NT2/D1 (cell line): ENCODE results near the gene TRMT1L.

Source experiments
- DNase-seq: peaks from one replicate; pipeline ENCODE4 v3.0.0-alpha.2; 2011; ENCODE audit warnings: low read depth, low spot score
- H3K27me3 ChIP-seq: 2 replicates; pipeline ENCODE4 v1.6.0; 2011; ENCODE audit warnings: mild to moderate bottlenecking; ENCODE audit not compliant: insufficient read length, insufficient read depth
- H3K36me3 ChIP-seq: 2 replicates; pipeline ENCODE4 v1.6.1; 2011; ENCODE audit warnings: mild to moderate bottlenecking, low read length, mixed read lengths; ENCODE audit not compliant: insufficient read depth, insufficient read length
- H3K4me1 ChIP-seq: 2 replicates; pipeline ENCODE4 v1.5.1; 2011; ENCODE audit not compliant: insufficient read depth, insufficient read length
- H3K4me3 ChIP-seq: 2 replicates; pipeline ENCODE4 v1.5.1; 2011; ENCODE audit warnings: low read depth; ENCODE audit not compliant: insufficient read length
- H3K9ac ChIP-seq: 2 replicates; pipeline ENCODE4 v1.6.0; 2011; ENCODE audit warnings: low read depth; ENCODE audit not compliant: insufficient read length
- H3K9me3 ChIP-seq: 2 replicates; pipeline ENCODE4 v1.5.1; 2011; ENCODE audit warnings: mild to moderate bottlenecking, low read length; ENCODE audit not compliant: insufficient read depth
- SUZ12 ChIP-seq: IDR thresholded peaks from 2 replicates; pipeline ENCODE4 v1.6.1; 2011; ENCODE audit not compliant: insufficient read length, insufficient read depth; ENCODE audit errors: extremely low read depth
- YY1 ChIP-seq: IDR thresholded peaks from 2 replicates; pipeline ENCODE4 v1.6.1; 2011; ENCODE audit not compliant: insufficient read length, insufficient read depth
- ZNF274 ChIP-seq: IDR thresholded peaks from 2 replicates; pipeline ENCODE4 v1.6.1; 2011; ENCODE audit warnings: mild to moderate bottlenecking, low read depth, low read length

The TRMT1L gene

DNA sequence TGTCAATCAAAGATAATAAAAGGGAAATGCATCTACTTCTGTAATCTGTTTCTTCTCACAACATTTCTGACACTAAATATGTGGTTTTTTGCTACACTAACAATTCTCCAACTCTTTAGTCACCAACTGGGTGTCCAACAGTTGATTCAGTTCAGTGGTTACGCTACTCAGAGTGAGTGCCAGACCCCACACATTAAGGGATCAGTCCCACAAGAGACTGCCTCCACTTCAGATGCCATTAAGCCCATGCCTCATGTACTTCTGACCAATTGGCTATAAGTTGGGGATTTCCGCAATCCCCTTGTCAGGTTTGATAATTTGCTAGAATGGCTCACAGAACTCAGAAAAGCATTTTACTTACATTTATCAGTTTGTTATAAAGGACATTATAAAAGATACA lies 83.0 kb downstream of the TRMT1L start:
- TF ChIP-seq ZNF274 (no peak), YY1 (no peak), SUZ12 (no peak)
- Histone ChIP-seq H3K27me3 (no peaks in the 10 kb centered on the region), H3K9ac (no peak overlapping the region), H3K9me3 (no peaks in the 10 kb centered on the region), H3K36me3 (peaks cover 8% of the 10 kb centered on the region), H3K4me1 (no peaks in the 10 kb centered on the region), H3K4me3 (no peak overlapping the region)
- no peak for DNase-seq

DNA sequence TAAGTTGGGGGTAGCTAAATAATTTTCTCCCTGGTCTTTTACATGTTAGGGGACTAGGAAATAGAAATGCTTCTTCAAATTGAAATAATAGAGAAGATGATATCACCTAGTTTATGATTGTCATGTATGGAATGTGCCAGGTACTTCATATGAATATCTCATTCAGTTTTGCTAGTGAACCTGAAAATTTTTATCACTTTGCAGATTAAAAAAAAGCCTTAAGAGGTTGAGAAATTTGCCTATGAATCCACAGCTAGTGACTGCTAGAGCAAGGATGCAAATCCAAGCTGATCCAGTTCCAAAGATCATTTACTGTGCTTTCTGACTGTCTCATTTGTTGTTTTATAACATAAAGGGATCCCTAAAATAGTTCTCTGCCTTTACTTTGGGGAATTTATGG lies 86.7 kb downstream of the TRMT1L start:
- no peaks in the 10 kb centered on the region for H3K4me1 ChIP-seq

DNA sequence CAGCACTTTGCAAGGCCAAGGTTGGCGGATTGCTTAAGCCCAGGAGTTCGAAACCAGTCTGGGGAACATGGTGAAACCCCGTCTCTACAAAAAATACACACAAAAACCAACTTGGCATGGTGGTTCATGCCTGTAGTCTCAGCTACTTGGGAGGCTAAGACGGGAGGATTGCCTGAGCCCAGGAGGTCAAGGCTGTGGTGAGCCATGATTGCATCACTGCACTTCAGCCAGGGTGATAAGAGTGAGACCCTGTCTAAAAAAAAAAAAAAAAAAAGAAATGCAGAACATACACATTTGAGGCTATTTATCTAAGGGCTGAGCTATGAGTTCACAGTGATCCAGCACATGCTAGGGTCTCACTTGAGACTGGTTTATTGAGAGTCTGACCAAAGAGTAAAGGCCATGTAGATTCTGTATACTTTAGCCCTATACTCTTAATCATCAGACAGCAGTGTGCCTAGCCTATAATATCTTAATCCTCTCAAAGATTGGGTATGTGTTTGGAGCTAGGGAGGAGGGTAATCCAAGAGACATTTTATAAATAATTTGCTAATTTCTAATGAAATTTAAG lies 87.5 kb downstream of the TRMT1L start:
- no peak for DNase-seq
- peaks cover 12% of the 10 kb centered on the region for H3K9me3 ChIP-seq
- H3K27me3 ChIP-seq = no peaks in the 10 kb centered on the region
- H3K9ac ChIP-seq = no peak overlapping the region
- H3K36me3 ChIP-seq = peaks cover 31% of the 10 kb centered on the region
- no peak overlapping the region for H3K4me3 ChIP-seq
- TF ChIP-seq YY1 (no peak), ZNF274 (no peak), SUZ12 (no peak)
- no peaks in the 10 kb centered on the region for H3K4me1 ChIP-seq

More for the DNA sequence above, 86.7 kb downstream of the TRMT1L start:
- H3K9me3 ChIP-seq = peaks cover 4% of the 10 kb centered on the region
- H3K27me3 ChIP-seq = no peaks in the 10 kb centered on the region
- TF ChIP-seq SUZ12 = no peak
- no peak for TF ChIP-seq YY1
- no peak for TF ChIP-seq ZNF274
- H3K4me3 ChIP-seq = no peak overlapping the region
- no peak for DNase-seq
- H3K9ac ChIP-seq = no peak overlapping the region
- H3K36me3 ChIP-seq = peaks cover 26% of the 10 kb centered on the region

DNA sequence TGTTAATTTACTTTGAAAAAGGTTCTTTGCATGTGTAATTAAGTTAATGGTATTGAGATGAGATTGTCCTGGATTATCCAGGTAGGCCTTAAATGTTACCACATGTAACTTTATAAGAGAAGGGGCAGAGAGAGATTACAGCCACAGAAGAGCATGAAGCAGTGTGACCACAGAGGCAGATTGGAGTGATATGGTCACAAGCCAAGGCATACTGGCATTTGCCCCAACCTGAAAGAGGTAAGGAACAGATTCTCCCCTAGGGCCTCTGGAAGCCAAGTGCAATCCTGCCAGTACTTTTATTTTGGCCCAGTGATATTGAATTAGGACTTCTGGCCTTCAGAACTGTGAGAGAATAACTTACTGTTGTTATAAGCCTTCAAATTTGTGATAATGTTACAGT lies 88.4 kb downstream of the TRMT1L start:
- TF ChIP-seq YY1 (no peak), ZNF274 (no peak), SUZ12 (no peak)
- Histone ChIP-seq H3K27me3 (no peaks in the 10 kb centered on the region), H3K4me3 (no peak overlapping the region), H3K9ac (no peak overlapping the region), H3K36me3 (peaks cover 31% of the 10 kb centered on the region), H3K4me1 (no peaks in the 10 kb centered on the region), H3K9me3 (peaks cover 21% of the 10 kb centered on the region)
- DNase-seq = no peak
